PC-3 (cell line): ENCODE data around the gene HOOK1. TPM values are rescaled to one million over a fixed set of nuclear protein-coding genes. Genes with fewer than 3 reads are reported as not detected.

Experiments used
- ATAC-seq: fragments of 200-7000 bp; cut with Tn5 transposase; 2 replicates; pipeline ENCODE4 v1.9.1; 2020; ENCODE audit warnings: mild to moderate bottlenecking, moderate library complexity
- BruUV-seq: library from RNA; stranded (reverse); fragments of 400-500 nt; replicated peaks from 2 replicates; lab custom pipeline; 2021; lab: Mats Ljungman, UMichigan
- CTCF ChIA-PET: fragments of 300-600 bp; sonication (Branson Sonifier 250); formaldehyde crosslinking; loops from one replicate; lab custom pipeline; 2022; ENCODE audit warnings: antibody characterized with exemption; lab: Charles Lee
- POLR2A ChIA-PET: fragments of 300-600 bp; sonication (Branson Sonifier 250); formaldehyde crosslinking; loops from one replicate; lab custom pipeline; 2022; ENCODE audit warnings: antibody characterized with exemption; ENCODE audit not compliant: unreplicated experiment; lab: Charles Lee
- DNase-seq: peaks from one replicate; pipeline ENCODE4 v3.0.0-alpha.2; 2015
- H2AFZ ChIP-seq: fragments of 300-600 bp; sonication (generic); 2 replicates; pipeline ENCODE4 v1.6.0; 2016; ENCODE audit warnings: antibody characterized with exemption, low read length
- H3F3A ChIP-seq: fragments of 300-600 bp; sonication (generic); one replicate; pipeline ENCODE4 v1.6.0; 2017; ENCODE audit warnings: antibody characterized with exemption, low read length, control low read depth, mild to moderate bottlenecking; ENCODE audit not compliant: unreplicated experiment
- H3K27ac ChIP-seq: fragments of 300-600 bp; sonication (generic); 2 replicates; pipeline ENCODE4 v1.5.1; 2016; ENCODE audit warnings: mild to moderate bottlenecking, low read length
- H3K27me3 ChIP-seq: fragments of 300-600 bp; sonication (generic); 2 replicates; pipeline ENCODE4 v1.6.1; 2016; ENCODE audit warnings: low read length, mixed read lengths
- H3K36me3 ChIP-seq: fragments of 300-600 bp; sonication (generic); 2 replicates; pipeline ENCODE4 v1.6.1; 2016; ENCODE audit warnings: low read depth, mixed run types, low read length, mixed read lengths
- H3K4me1 ChIP-seq: fragments of 300-600 bp; sonication (generic); 2 replicates; pipeline ENCODE4 v1.5.1; 2016; ENCODE audit warnings: low read length; ENCODE audit not compliant: insufficient read depth
- H3K4me2 ChIP-seq: fragments of 300-600 bp; sonication (generic); 2 replicates; pipeline ENCODE4 v1.6.0; 2016; ENCODE audit warnings: low read length
- H3K4me3 ChIP-seq: fragments of 300-600 bp; sonication (generic); 2 replicates; pipeline ENCODE4 v1.5.1; 2016; ENCODE audit warnings: mild to moderate bottlenecking, low read length, mixed read lengths
- H3K79me2 ChIP-seq: fragments of 300-600 bp; sonication (generic); 2 replicates; pipeline ENCODE4 v1.6.1; 2017; ENCODE audit warnings: low read length, mixed read lengths
- H3K9ac ChIP-seq: fragments of 300-600 bp; sonication (generic); 2 replicates; pipeline ENCODE4 v1.6.0; 2016; ENCODE audit warnings: mild to moderate bottlenecking, low read length
- H3K9me2 ChIP-seq: fragments of 300-600 bp; sonication (generic); replicated peaks from 2 replicates; pipeline ENCODE4 v1.6.1; 2016; ENCODE audit warnings: mixed run types, low read length, mixed read lengths
- H3K9me3 ChIP-seq: fragments of 300-600 bp; sonication (generic); 2 replicates; pipeline ENCODE4 v1.6.1; 2016; ENCODE audit warnings: low read length, mixed read lengths
- H4K20me1 ChIP-seq: fragments of 300-600 bp; sonication (generic); 2 replicates; pipeline ENCODE4 v1.6.1; 2016; ENCODE audit warnings: low read length, mixed read lengths
- CTCF ChIP-seq: fragments of 300-600 bp; sonication (generic); conservative IDR thresholded peaks from 2 replicates; pipeline ENCODE4 v1.5.1; 2017; ENCODE audit warnings: antibody characterized with exemption, low read depth, mild to moderate bottlenecking, low read length
- EZH2 ChIP-seq: fragments of 300-600 bp; sonication (generic); IDR thresholded peaks from one replicate; pipeline ENCODE4 v1.6.1; 2017; ENCODE audit warnings: antibody characterized with exemption, mild to moderate bottlenecking, low read length; ENCODE audit not compliant: unreplicated experiment
- EZH2phosphoT487 ChIP-seq: fragments of 300-600 bp; sonication (generic); IDR thresholded peaks from 2 replicates; pipeline ENCODE4 v1.6.1; 2018; ENCODE audit warnings: mild to moderate bottlenecking, antibody characterized with exemption, low read length, borderline replicate concordance
- intact Hi-C: fragments of 100-400 bp; cut with micrococcal nuclease; formaldehyde crosslinking; loops from 2 replicates; pipeline ENCODE4 v1.9.0; 2023
- total RNA-seq: library from RNA; depleted of rRNA; stranded (reverse); fragments of >200 nt; gene quantifications from 2 replicates; pipeline ENCODE4 v1.2.3, GENCODE V29; 2014

HOOK1 gene
- total RNA-seq, 1 experiment from 2014 or later: 5.0 TPM

GRCh38 chr1:59857679-59858354 lies 43.1 kb downstream of the HOOK1 start:
- ChIA-PET POLR2A (no interaction called here), CTCF (interaction anchor here (0.5 kb wide), 1 partner anchor 15 kb away, joined by 5 read pairs; no protein-coding TSS in a partner anchor)
- DNase-seq (no peak), ATAC-seq (no peak)
- no peaks in the 10 kb centered on the region for H4K20me1 ChIP-seq
- no peaks in the 10 kb centered on the region for H3K27me3 ChIP-seq
- H2AFZ ChIP-seq: no peak overlapping the region
- H3K4me3 ChIP-seq: no peak overlapping the region
- TF ChIP-seq CTCF: no peak
- no peak for TF ChIP-seq EZH2phosphoT487
- no peak for TF ChIP-seq EZH2
- intact Hi-C loops: no loop called here
- H3K9ac ChIP-seq: no peak overlapping the region
- H3K36me3 ChIP-seq: no peaks in the 10 kb centered on the region
- BruUV-seq: no TSS peak
- H3F3A ChIP-seq: no peaks in the 10 kb centered on the region
- H3K9me3 ChIP-seq: no peaks in the 10 kb centered on the region
- H3K9me2 ChIP-seq: no peaks in the 10 kb centered on the region
- H3K4me2 ChIP-seq: no peak overlapping the region
- H3K4me1 ChIP-seq: peaks cover 14% of the 10 kb centered on the region
- H3K79me2 ChIP-seq: no peaks in the 10 kb centered on the region
- no peak overlapping the region for H3K27ac ChIP-seq

GRCh38 chr1:59866462-59866861 lies 51.7 kb downstream of the HOOK1 start:
- DNase-seq (no peak), ATAC-seq (no peak)
- no peak overlapping the region for H3K9ac ChIP-seq
- no peak overlapping the region for H2AFZ ChIP-seq
- no peaks in the 10 kb centered on the region for H3F3A ChIP-seq
- H3K27me3 ChIP-seq: no peaks in the 10 kb centered on the region
- H3K4me1 ChIP-seq: no peaks in the 10 kb centered on the region
- H3K4me2 ChIP-seq: no peak overlapping the region
- H3K27ac ChIP-seq: no peak overlapping the region
- BruUV-seq: no TSS peak
- H3K36me3 ChIP-seq: peaks cover 10% of the 10 kb centered on the region; the same call in 1 of the 2 replicates
- H3K9me3 ChIP-seq: no peaks in the 10 kb centered on the region
- no peak for TF ChIP-seq EZH2
- no peak for TF ChIP-seq CTCF
- no peak for TF ChIP-seq EZH2phosphoT487
- H3K4me3 ChIP-seq: no peak overlapping the region
- intact Hi-C loops: no loop called here
- H4K20me1 ChIP-seq: no peaks in the 10 kb centered on the region
- ChIA-PET CTCF (no interaction called here), POLR2A (no interaction called here)
- no peaks in the 10 kb centered on the region for H3K79me2 ChIP-seq
- H3K9me2 ChIP-seq: no peaks in the 10 kb centered on the region

GRCh38 chr1:59871746-59872145 lies 57.0 kb downstream of the HOOK1 start:
- Histone ChIP-seq H3K27me3 (no peaks in the 10 kb centered on the region), H3K27ac (no peak overlapping the region), H3K4me1 (no peaks in the 10 kb centered on the region), H3K36me3 (peaks cover 5% of the 10 kb centered on the region; the same call in 1 of the 2 replicates), H3F3A (no peaks in the 10 kb centered on the region), H4K20me1 (no peaks in the 10 kb centered on the region), H3K4me3 (no peak overlapping the region), H2AFZ (no peak overlapping the region), H3K9me3 (no peaks in the 10 kb centered on the region), H3K9me2 (no peaks in the 10 kb centered on the region), H3K4me2 (no peak overlapping the region), H3K9ac (no peak overlapping the region), H3K79me2 (no peaks in the 10 kb centered on the region)
- ChIA-PET CTCF (no interaction called here), POLR2A (no interaction called here)
- intact Hi-C loops: no loop called here
- BruUV-seq: no TSS peak
- DNase-seq (no peak), ATAC-seq (no peak)
- TF ChIP-seq EZH2 (no peak), CTCF (no peak), EZH2phosphoT487 (no peak)
